Measurements from ENCODE around the gene ZC3H14. TPM values are rescaled to one million over a fixed set of nuclear protein-coding genes. Genes with fewer than 3 reads are reported as not detected.

Gene ZC3H14
- total and polyA plus RNA-seq, 12 donors = 26.5 to 91.6 (median 53.3) TPM

GRCh38 chr14:88598097-88598675 lies 35.3 kb downstream of the ZC3H14 start:
- Histone ChIP-seq H3K27me3 (no peaks in the 10 kb centered on the region), H3K4me3 (no peak overlapping the region), H3K4me1 (replicated peaks in 1 of 2) (no peaks in the 10 kb centered on the region), H3K36me3 (replicated peaks in 1 of 2) (peaks cover 0 to 73% of the 10 kb centered on the region in 2 donors), H3K27ac (no peak overlapping the region), H3K9me3 (replicated peaks in 1 of 3) (no peaks in the 10 kb centered on the region)
- WGBS, 4 donors = 86 to 89% (median 87%) methylated on average over 2 of the region's 2 CpGs
- intact Hi-C loops (cut with DNase I) = no loop called here
- no peak for DNase-seq
- no peak for TF ChIP-seq POLR2A (IDR thresholded peaks at IDR 0.05)
- TF ChIP-seq CTCF (IDR thresholded peaks at IDR 0.05) = no peak

- DNase-seq = no peak
- Histone ChIP-seq H3K36me3 (replicated peaks in 1 of 2) (peaks cover 0 to 74% of the 10 kb centered on the region in 2 donors), H3K27me3 (no peaks in the 10 kb centered on the region), H3K27ac (no peak overlapping the region), H3K9me3 (replicated peaks in 1 of 3) (no peaks in the 10 kb centered on the region), H3K4me1 (replicated peaks in 1 of 2) (no peaks in the 10 kb centered on the region), H3K4me3 (no peak overlapping the region)
- 88 to 95% (median 94%) methylated on average over 8 of the region's 8 CpGs for WGBS, 4 donors
- no peak for TF ChIP-seq CTCF (IDR thresholded peaks at IDR 0.05)
- no peak for TF ChIP-seq POLR2A (IDR thresholded peaks at IDR 0.05)
- intact Hi-C loops (cut with DNase I) = no loop called here
Measured at GRCh38 chr14:88599326-88599725, 36.5 kb downstream of the ZC3H14 start.

GRCh38 chr14:88599761-88600439 lies 37.1 kb downstream of the ZC3H14 start:
- H3K27ac ChIP-seq = no peak overlapping the region
- H3K4me3 ChIP-seq = no peak overlapping the region
- no peaks in the 10 kb centered on the region for H3K9me3 ChIP-seq (replicated peaks in 1 of 3)
- peaks cover 0 to 71% of the 10 kb centered on the region in 2 donors for H3K36me3 ChIP-seq (replicated peaks in 1 of 2)
- no peak for DNase-seq
- H3K27me3 ChIP-seq = no peaks in the 10 kb centered on the region
- no peaks in the 10 kb centered on the region for H3K4me1 ChIP-seq (replicated peaks in 1 of 2)
- intact Hi-C loops (cut with DNase I) = no loop called here
- WGBS, 4 donors = 87 to 91% (median 88%) methylated on average over 10 of the region's 10 CpGs
- no peak for TF ChIP-seq POLR2A (IDR thresholded peaks at IDR 0.05)
- no peak for TF ChIP-seq CTCF (IDR thresholded peaks at IDR 0.05)

GRCh38 chr14:88604212-88604611 lies 41.4 kb downstream of the ZC3H14 start:
- intact Hi-C loops (cut with DNase I) = no loop called here
- DNase-seq = no peak
- Histone ChIP-seq H3K27ac (no peak overlapping the region), H3K27me3 (no peaks in the 10 kb centered on the region), H3K4me1 (replicated peaks in 1 of 2) (no peaks in the 10 kb centered on the region), H3K9me3 (replicated peaks in 1 of 3) (no peaks in the 10 kb centered on the region), H3K36me3 (replicated peaks in 1 of 2) (peaks cover 0 to 74% of the 10 kb centered on the region in 2 donors), H3K4me3 (no peak overlapping the region)
- TF ChIP-seq CTCF (IDR thresholded peaks at IDR 0.05) (no peak), POLR2A (IDR thresholded peaks at IDR 0.05) (no peak)

Data from adrenal gland (tissue), 12 donors.